ENCODE results near the gene SLC6A15. TPM values are rescaled to one million over a fixed set of nuclear protein-coding genes. Genes with fewer than 3 reads are reported as not detected.

The SLC6A15 gene
- total RNA-seq, 2 donors from 2014 or later, result 0.45 TPM; not detected in 1

- H3K4me3 ChIP-seq, result no peak overlapping the region
- TF ChIP-seq POLR2AphosphoS5 (IDR thresholded peaks at IDR 0.05), result no peak
- TF ChIP-seq CTCF (IDR thresholded peaks at IDR 0.05), result no peak
- no peak for TF ChIP-seq POLR2A (IDR thresholded peaks at IDR 0.05)
- intact Hi-C loops (cut with DNase I), result no loop called here
- no peaks in the 10 kb centered on the region for H3K27me3 ChIP-seq (replicated peaks; ENCODE audit: insufficient read depth)
- H3K36me3 ChIP-seq, result no peaks in the 10 kb centered on the region
- H3K4me1 ChIP-seq (replicated peaks), result no peaks in the 10 kb centered on the region
- 53% methylated on average over 2 of the region's 2 CpGs for WGBS
- no peak for DNase-seq (ENCODE audit: low spot score)
- no peak overlapping the region for H3K27ac ChIP-seq
- no peaks in the 10 kb centered on the region for H3K9me3 ChIP-seq
Measured at GRCh38 chr12:84922693-84923092, 10.1 kb upstream of the SLC6A15 start.

GRCh38 chr12:84920331-84920730 is 7.7 kb upstream of the SLC6A15 start:
- intact Hi-C loops (cut with DNase I), result no loop called here
- TF ChIP-seq POLR2A (IDR thresholded peaks at IDR 0.05) (no peak), POLR2AphosphoS5 (IDR thresholded peaks at IDR 0.05) (no peak), CTCF (IDR thresholded peaks at IDR 0.05) (no peak)
- 78% methylated on average over 1 of the region's 1 CpG for WGBS

GRCh38 chr12:84919271-84919670 is 6.7 kb upstream of the SLC6A15 start:
- DNase-seq (ENCODE audit: low spot score), result no peak
- H3K27ac ChIP-seq, result no peak overlapping the region
- no peaks in the 10 kb centered on the region for H3K4me1 ChIP-seq (replicated peaks)
- no peak overlapping the region for H3K4me3 ChIP-seq
- no peaks in the 10 kb centered on the region for H3K36me3 ChIP-seq
- H3K27me3 ChIP-seq (replicated peaks; ENCODE audit: insufficient read depth), result no peaks in the 10 kb centered on the region
- H3K9me3 ChIP-seq, result no peaks in the 10 kb centered on the region
- WGBS, result 89% methylated on average over 1 of the region's 1 CpG
- TF ChIP-seq POLR2AphosphoS5 (IDR thresholded peaks at IDR 0.05), result no peak
- TF ChIP-seq POLR2A (IDR thresholded peaks at IDR 0.05), result no peak
- TF ChIP-seq CTCF (IDR thresholded peaks at IDR 0.05), result no peak
- intact Hi-C loops (cut with DNase I), result no loop called here

More at GRCh38 chr12:84920331-84920730, 7.7 kb upstream of the SLC6A15 start:
- Histone ChIP-seq H3K36me3 (no peaks in the 10 kb centered on the region), H3K4me1 (replicated peaks) (no peaks in the 10 kb centered on the region), H3K9me3 (no peaks in the 10 kb centered on the region), H3K4me3 (no peak overlapping the region), H3K27me3 (replicated peaks; ENCODE audit: insufficient read depth) (no peaks in the 10 kb centered on the region), H3K27ac (no peak overlapping the region)
- no peak for DNase-seq (ENCODE audit: low spot score)

- no peak for TF ChIP-seq CTCF (IDR thresholded peaks at IDR 0.05)
- no peak for TF ChIP-seq POLR2A (IDR thresholded peaks at IDR 0.05)
- no peak for TF ChIP-seq POLR2AphosphoS5 (IDR thresholded peaks at IDR 0.05)
- no peaks in the 10 kb centered on the region for H3K9me3 ChIP-seq
- H3K36me3 ChIP-seq, result no peaks in the 10 kb centered on the region
- no peak overlapping the region for H3K27ac ChIP-seq
- no peaks in the 10 kb centered on the region for H3K4me1 ChIP-seq (replicated peaks)
- peak overlapping the region in 1 of 2 donors; percentile 22 for H3K4me3 ChIP-seq
- WGBS, result 11% methylated on average over 9 of the region's 9 CpGs
- intact Hi-C loops (cut with DNase I), result no loop called here
- H3K27me3 ChIP-seq (replicated peaks; ENCODE audit: insufficient read depth), result peaks cover 4% of the 10 kb centered on the region
- no peak for DNase-seq (ENCODE audit: low spot score)
Measured at GRCh38 chr12:84913129-84913515, 523 bp upstream of the SLC6A15 start.

GRCh38 chr12:84911271-84912197 is 1.1 kb downstream of the SLC6A15 start:
- TF ChIP-seq POLR2A (IDR thresholded peaks at IDR 0.05) (no peak), POLR2AphosphoS5 (IDR thresholded peaks at IDR 0.05) (no peak), CTCF (IDR thresholded peaks at IDR 0.05) (no peak)
- intact Hi-C loops (cut with DNase I), result no loop called here
- no peak for DNase-seq (ENCODE audit: low spot score)
- no peaks in the 10 kb centered on the region for H3K4me1 ChIP-seq (replicated peaks)
- H3K4me3 ChIP-seq, result peak overlapping the region; percentile 9 to 23
- H3K27ac ChIP-seq, result no peak overlapping the region
- no peaks in the 10 kb centered on the region for H3K9me3 ChIP-seq
- H3K36me3 ChIP-seq, result no peaks in the 10 kb centered on the region
- 1% methylated on average over 48 of the region's 48 CpGs for WGBS
- peaks cover 4% of the 10 kb centered on the region for H3K27me3 ChIP-seq (replicated peaks; ENCODE audit: insufficient read depth)
